NCI-H2196 treated with DMSO at 0.1 percent for 48 hours (cell line): Measurements from ENCODE around the gene ERI2.

Experiments
- DNase-seq: peaks from one replicate; lab custom pipeline; 2025; ENCODE audit not compliant: unreplicated experiment; lab: John Stamatoyannopoulos, UW

ERI2 gene

GRCh38 chr16:20806168-20807050 is at the start of gene ERI2, which contains the start of gene REXO5:
Gene ERI2, minus strand, starts transcription at chr16:20806472. Its CDS starts 42 bp downstream, at chr16:20806430.
Gene REXO5, plus strand, starts transcription at chr16:20806527. Its CDS starts 427 bp downstream, at chr16:20806954.
- peak; percentile 84 for DNase-seq

GRCh38 chr16:20854963-20855362 is 48.7 kb upstream of the ERI2 start:
- no peak for DNase-seq

GRCh38 chr16:20853981-20854620 is 47.8 kb upstream of the ERI2 start:
- DNase-seq: no peak

GRCh38 chr16:20853143-20853542 is 46.9 kb upstream of the ERI2 start:
- no peak for DNase-seq

- DNase-seq: no peak
Measured at GRCh38 chr16:20851601-20852000, 45.3 kb upstream of the ERI2 start.

GRCh38 chr16:20850981-20851380 is 44.7 kb upstream of the ERI2 start:
- DNase-seq: no peak

GRCh38 chr16:20849589-20850390 is 43.5 kb upstream of the ERI2 start:
- DNase-seq: peak; percentile 17

GRCh38 chr16:20847550-20847949 is 41.3 kb upstream of the ERI2 start:
- DNase-seq: no peak

- DNase-seq: no peak
Measured at GRCh38 chr16:20846551-20846950, 40.3 kb upstream of the ERI2 start.

GRCh38 chr16:20846030-20846429 is 39.8 kb upstream of the ERI2 start:
- no peak for DNase-seq

GRCh38 chr16:20844588-20844987 is 38.3 kb upstream of the ERI2 start:
- DNase-seq: no peak

GRCh38 chr16:20844054-20844453 is 37.8 kb upstream of the ERI2 start:
- DNase-seq: no peak

GRCh38 chr16:20839504-20839903 is 33.2 kb upstream of the ERI2 start:
- no peak for DNase-seq

- no peak for DNase-seq
Measured at GRCh38 chr16:20838240-20838639, 32.0 kb upstream of the ERI2 start.

GRCh38 chr16:20833086-20833485 is 26.8 kb upstream of the ERI2 start:
- DNase-seq: no peak

- no peak for DNase-seq
Measured at GRCh38 chr16:20830372-20830771, 24.1 kb upstream of the ERI2 start.

GRCh38 chr16:20829536-20829935 is 23.3 kb upstream of the ERI2 start:
- DNase-seq: no peak

GRCh38 chr16:20826039-20826566 is 19.8 kb upstream of the ERI2 start:
- no peak for DNase-seq

GRCh38 chr16:20822521-20823325 is 16.5 kb upstream of the ERI2 start:
- no peak for DNase-seq

GRCh38 chr16:20821682-20822081 is 15.4 kb upstream of the ERI2 start:
- no peak for DNase-seq
